GM19193 (cell line): ENCODE data around the gene TOMM20.

Experiments used
- POLR2A ChIP-seq: IDR thresholded peaks from 4 replicates; pipeline ENCODE4 v1.6.1; 2011; ENCODE audit not compliant: insufficient read depth, insufficient read length; ENCODE audit errors: extremely low read depth

Gene TOMM20

GRCh38 chr1:235128456-235129328 lies at the start of gene TOMM20:
Gene TOMM20 (minus strand): TSS chr1:235128837. CDS start chr1:235128715, 122 bp downstream.
- peak; percentile 97 for TF ChIP-seq POLR2A

- TF ChIP-seq POLR2A = no peak
Observed at GRCh38 chr1:235176486-235176885, 47.8 kb upstream of the TOMM20 start.

DNA sequence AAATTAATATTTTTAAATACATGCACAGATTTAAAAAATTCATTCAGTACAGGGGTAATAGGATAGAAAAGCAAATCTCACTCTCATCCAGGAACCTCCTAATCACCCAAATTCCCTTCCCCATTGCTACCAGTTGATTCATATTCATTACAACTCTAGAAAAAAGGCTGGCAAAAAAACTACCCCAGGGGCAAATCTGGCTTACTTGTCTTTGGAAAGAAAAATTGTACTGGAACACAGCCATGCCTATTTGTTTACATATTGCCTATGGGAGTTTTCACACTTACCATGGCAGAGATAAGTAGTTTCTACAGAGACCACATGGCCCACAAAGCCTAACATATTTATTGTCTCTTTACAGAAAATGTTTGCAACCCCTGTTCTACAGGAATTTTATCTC lies 41.3 kb upstream of the TOMM20 start:
- TF ChIP-seq POLR2A = no peak

GRCh38 chr1:235168375-235168774 lies 39.7 kb upstream of the TOMM20 start:
- TF ChIP-seq POLR2A = no peak

DNA sequence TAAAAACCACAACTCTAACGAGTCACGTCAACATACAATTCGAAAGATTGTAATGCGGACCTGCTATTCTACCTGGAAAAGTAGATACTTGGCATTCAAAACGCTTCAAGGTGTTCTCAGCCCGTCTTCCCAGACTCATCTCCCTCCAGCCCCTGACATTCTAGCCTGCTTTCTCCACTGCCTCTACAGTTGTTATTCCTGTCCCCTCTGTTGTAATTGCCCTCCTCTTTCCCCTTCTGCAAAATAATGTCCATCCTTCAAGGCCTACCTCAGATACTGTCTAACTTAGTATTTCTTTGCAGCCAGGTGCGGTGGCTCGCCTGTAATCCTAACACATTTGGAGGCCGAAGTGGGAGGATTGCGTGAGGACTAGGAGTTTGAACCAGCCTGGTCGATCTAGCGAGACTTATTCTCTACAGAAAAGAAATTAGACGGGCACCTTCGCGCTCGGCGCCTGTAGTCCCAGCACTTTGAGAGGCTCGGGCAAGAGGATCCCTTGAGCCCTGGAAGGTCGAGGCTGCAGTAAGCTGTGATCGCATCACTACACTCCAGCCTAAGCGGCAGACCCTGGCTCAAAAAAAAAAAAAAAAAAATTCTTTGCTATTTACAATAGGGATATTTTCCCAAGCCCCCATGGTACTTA lies 33.2 kb upstream of the TOMM20 start:
- no peak for TF ChIP-seq POLR2A

DNA sequence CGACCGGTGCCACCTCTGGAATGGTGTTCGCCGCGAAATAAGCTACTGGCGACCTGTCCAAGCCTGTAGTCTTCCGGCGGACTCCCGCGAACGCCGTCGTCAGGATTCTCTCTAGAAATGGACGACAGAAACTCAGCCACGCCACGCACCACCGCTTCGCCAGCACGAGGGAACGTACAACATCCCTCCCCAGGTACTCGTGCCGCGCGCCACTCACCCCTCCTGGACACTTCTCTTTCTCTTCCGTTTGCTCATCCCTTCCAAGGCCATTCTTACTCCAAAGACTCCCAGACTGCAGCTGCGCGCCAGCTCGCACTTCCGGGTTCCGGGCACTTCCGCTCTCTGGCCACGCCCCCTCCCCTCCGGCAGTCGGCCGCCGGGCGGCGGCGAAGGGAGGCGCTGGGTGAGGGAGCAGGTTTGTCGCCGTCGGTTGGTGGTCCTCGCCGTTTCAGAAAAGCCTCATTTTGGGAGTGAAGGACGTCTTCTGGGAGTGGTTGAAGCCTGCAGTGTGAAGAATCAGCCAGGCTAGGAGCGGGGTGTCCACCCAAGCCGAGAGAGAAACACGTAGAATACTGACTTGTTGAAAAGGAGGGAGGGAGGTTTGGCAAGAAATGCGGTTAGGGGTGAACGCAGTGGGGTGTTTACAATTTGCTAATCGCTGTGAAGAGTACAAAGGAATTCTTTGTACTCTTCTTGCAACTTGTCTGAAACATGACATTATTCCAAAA lies 32.5 kb upstream of the TOMM20 start, which contains the start of gene RBM34:
Gene RBM34, minus strand, starts transcription at position 294 of the 728 bp plus-strand sequence. Its CDS starts 24 bp downstream, at position 270.
- peak; percentile 99 for TF ChIP-seq POLR2A

- no peak for TF ChIP-seq POLR2A
Observed at GRCh38 chr1:235160383-235160956, 31.8 kb upstream of the TOMM20 start.

GRCh38 chr1:235158680-235159079 lies 30.0 kb upstream of the TOMM20 start:
- TF ChIP-seq POLR2A = no peak

- TF ChIP-seq POLR2A = no peak
Observed at GRCh38 chr1:235157150-235157549, 28.5 kb upstream of the TOMM20 start.

DNA sequence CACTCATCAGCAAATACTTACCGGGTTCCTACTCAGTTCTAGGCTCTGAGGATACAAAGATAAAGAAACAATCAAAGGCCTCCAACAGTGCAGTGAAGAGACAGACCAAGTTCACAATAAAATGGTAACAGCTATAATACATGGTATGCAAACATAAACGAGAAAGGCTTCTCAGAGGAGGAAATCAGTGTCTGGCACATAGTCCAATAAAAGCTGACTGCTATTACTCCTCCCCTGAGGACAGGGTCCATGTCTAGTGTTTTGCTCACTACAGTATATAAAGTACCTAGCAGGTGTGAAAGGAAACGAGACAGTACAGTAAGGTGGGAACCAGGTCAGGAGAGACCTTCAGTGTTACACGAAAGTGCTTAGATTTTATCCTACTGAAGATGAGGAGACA lies 28.1 kb upstream of the TOMM20 start:
- TF ChIP-seq POLR2A = no peak

- no peak for TF ChIP-seq POLR2A
Observed at GRCh38 chr1:235156265-235156664, 27.6 kb upstream of the TOMM20 start.

GRCh38 chr1:235152235-235152634 lies 23.6 kb upstream of the TOMM20 start:
- no peak for TF ChIP-seq POLR2A

GRCh38 chr1:235151033-235151432 lies 22.4 kb upstream of the TOMM20 start:
- no peak for TF ChIP-seq POLR2A

DNA sequence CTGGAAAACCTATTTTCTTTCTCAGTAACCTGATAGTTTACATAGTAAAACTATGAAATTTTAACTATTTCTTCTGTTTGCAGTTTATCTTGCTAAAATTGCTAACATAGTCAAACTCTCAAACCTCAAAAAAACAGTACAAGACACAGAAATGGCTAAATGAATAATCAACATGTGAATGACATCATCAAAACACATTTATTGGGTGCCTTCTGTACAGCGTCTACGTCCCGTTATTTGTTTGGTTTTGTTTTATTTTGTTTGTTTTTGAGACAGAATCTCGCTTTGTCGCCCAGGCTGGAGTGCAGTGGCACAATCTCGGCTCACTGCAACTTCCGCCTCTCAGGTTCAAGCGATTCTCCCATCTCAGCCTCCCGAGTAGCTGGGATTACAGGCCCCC lies 21.2 kb upstream of the TOMM20 start:
- TF ChIP-seq POLR2A = no peak

DNA sequence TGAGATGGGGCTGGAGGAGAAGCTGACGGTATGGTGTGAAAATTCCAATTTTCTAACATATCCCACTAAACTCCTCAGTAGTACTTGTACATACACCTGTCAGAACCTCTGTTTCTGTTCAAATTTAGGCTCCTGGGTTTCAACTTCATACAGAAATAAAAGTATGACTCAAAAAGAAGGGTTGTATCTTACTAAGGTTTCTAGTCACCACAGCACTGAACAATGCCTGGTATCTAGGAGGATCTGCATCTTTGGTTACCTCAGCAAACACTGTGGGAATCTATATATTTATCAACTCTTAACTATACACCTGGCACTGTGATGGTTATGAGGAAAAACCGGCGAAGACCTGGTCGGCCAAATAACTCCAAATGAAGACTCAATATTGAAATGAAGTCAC lies 18.6 kb upstream of the TOMM20 start:
- TF ChIP-seq POLR2A = no peak

DNA sequence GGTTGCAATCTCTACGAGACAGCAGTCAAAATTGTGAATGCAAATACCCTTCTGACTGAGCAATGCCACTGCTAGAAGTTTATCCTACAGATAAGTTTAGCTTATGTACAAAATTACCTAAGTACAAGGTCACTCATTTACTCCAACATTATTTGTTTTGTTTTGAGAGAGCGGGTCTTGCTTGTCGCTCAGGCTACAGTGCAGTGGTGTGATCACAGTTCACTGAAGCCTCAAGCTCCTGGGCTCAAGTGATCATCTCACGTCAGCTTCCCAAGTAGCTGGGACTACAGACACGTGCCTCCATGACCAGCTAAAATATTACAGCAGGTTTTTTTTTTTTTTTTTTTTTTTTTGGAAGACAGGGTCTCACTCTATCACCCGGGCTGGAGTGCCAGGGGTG lies 17.0 kb upstream of the TOMM20 start:
- TF ChIP-seq POLR2A = no peak

DNA sequence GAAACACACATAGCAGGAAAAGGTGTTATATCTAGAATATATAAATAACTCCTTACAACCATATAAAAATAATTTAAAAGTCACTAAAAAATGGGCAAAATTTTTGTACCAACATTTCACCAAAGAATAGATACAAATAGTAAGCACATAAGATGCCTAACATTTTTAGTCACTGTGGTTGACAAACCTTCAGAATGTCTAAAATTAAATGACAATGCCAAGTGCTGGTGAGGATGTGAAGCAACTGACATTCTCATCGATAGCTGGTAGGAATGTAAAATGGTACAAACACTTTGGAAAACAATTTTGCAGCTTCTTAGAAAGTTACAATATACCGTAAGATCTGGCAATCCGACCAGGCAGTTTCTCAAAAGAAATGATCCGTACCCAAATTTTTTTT lies 14.4 kb upstream of the TOMM20 start:
- TF ChIP-seq POLR2A = no peak
